H54 (cell line): ENCODE data around the gene ARHGEF40.

Experiments
- DNase-seq: peaks from one replicate; pipeline ENCODE4 v3.0.0; 2011; ENCODE audit warnings: low spot score, mixed read lengths; ENCODE audit not compliant: insufficient read length
- FAIRE-seq: peaks from 3 replicates; lab custom pipeline; 2011; peaks lifted over from hg19 to GRCh38; lab: Jason Lieb, UNC
- POLR2A ChIP-seq: IDR thresholded peaks from 2 replicates; pipeline ENCODE4 v1.6.1; 2011; ENCODE audit warnings: low read depth, mild to moderate bottlenecking, low read length

Gene ARHGEF40

GRCh38 chr14:21043974-21044618 lies 26.0 kb upstream of the ARHGEF40 start:
- DNase-seq (no peak), FAIRE-seq (no peak)
- no peak for TF ChIP-seq POLR2A

- TF ChIP-seq POLR2A: no peak
- FAIRE-seq: no peak
- DNase-seq: no peak
These were observed 22.7 kb upstream of the ARHGEF40 start for GRCh38 chr14:21047378-21047781.

- no peak for TF ChIP-seq POLR2A
- FAIRE-seq: no peak
- DNase-seq: no peak
These were observed 21.5 kb upstream of the ARHGEF40 start for GRCh38 chr14:21048638-21049037.

- DNase-seq: no peak
- FAIRE-seq: no peak
- TF ChIP-seq POLR2A: no peak
These were observed 20.8 kb upstream of the ARHGEF40 start for GRCh38 chr14:21049271-21049673.

- DNase-seq (no peak), FAIRE-seq (no peak)
- TF ChIP-seq POLR2A: no peak
These were observed 19.5 kb upstream of the ARHGEF40 start for GRCh38 chr14:21050597-21050996.

- TF ChIP-seq POLR2A: no peak
- DNase-seq: no peak
- no peak for FAIRE-seq
These were observed 16.7 kb upstream of the ARHGEF40 start for GRCh38 chr14:21053184-21054122.

- no peak for TF ChIP-seq POLR2A
- FAIRE-seq (no peak), DNase-seq (no peak)
These were observed 15.9 kb upstream of the ARHGEF40 start for GRCh38 chr14:21054123-21054767.

- FAIRE-seq (no peak), DNase-seq (no peak)
- no peak for TF ChIP-seq POLR2A
These were observed 15.3 kb upstream of the ARHGEF40 start for GRCh38 chr14:21054768-21055145.

- DNase-seq: no peak
- no peak for FAIRE-seq
- TF ChIP-seq POLR2A: no peak
These were observed 14.5 kb upstream of the ARHGEF40 start for GRCh38 chr14:21055432-21056117.

GRCh38 chr14:21056520-21057163 lies 13.5 kb upstream of the ARHGEF40 start:
- FAIRE-seq: no peak
- no peak for TF ChIP-seq POLR2A
- no peak for DNase-seq

GRCh38 chr14:21057803-21058675 lies 12.1 kb upstream of the ARHGEF40 start, which contains the start of gene RNASE8:
Gene RNASE8 (plus strand): TSS chr14:21057822. CDS start chr14:21057893, 71 bp downstream.
- FAIRE-seq (no peak), DNase-seq (no peak)
- TF ChIP-seq POLR2A: no peak

GRCh38 chr14:21058903-21059302 lies 11.2 kb upstream of the ARHGEF40 start:
- no peak for DNase-seq
- FAIRE-seq: no peak
- no peak for TF ChIP-seq POLR2A
